ENCODE results near the gene WDFY4.

The WDFY4 gene

GRCh38 chr10:48792121-48792520 is 107.4 kb downstream of the WDFY4 start:
- DNase-seq (ENCODE audit: low spot score in 2 of 2), result no peak
- H3K4me3 ChIP-seq, result no peak overlapping the region
- H3K9me3 ChIP-seq, result no peaks in the 10 kb centered on the region
- no peaks in the 10 kb centered on the region for H3K36me3 ChIP-seq (replicated peaks)
- no peaks in the 10 kb centered on the region for H3K4me1 ChIP-seq
- no peaks in the 10 kb centered on the region for H3K27me3 ChIP-seq (ENCODE audit: low read depth)
- in situ Hi-C loops (cut with MboI; ENCODE audit: low sequenced_read_pairs), result no loop called here

GRCh38 chr10:48792687-48793096 is 108.0 kb downstream of the WDFY4 start:
- no peak for DNase-seq (ENCODE audit: low spot score in 2 of 2)
- H3K27me3 ChIP-seq (ENCODE audit: low read depth), result no peaks in the 10 kb centered on the region
- no peak overlapping the region for H3K4me3 ChIP-seq
- in situ Hi-C loops (cut with MboI; ENCODE audit: low sequenced_read_pairs), result no loop called here
- H3K4me1 ChIP-seq, result no peaks in the 10 kb centered on the region
- H3K9me3 ChIP-seq, result no peaks in the 10 kb centered on the region
- no peaks in the 10 kb centered on the region for H3K36me3 ChIP-seq (replicated peaks)

GRCh38 chr10:48794074-48794473 is 109.4 kb downstream of the WDFY4 start:
- DNase-seq (ENCODE audit: low spot score in 2 of 2), result no peak
- Histone ChIP-seq H3K27me3 (ENCODE audit: low read depth) (no peaks in the 10 kb centered on the region), H3K9me3 (no peaks in the 10 kb centered on the region), H3K36me3 (replicated peaks) (no peaks in the 10 kb centered on the region), H3K4me3 (no peak overlapping the region), H3K4me1 (no peaks in the 10 kb centered on the region)
- in situ Hi-C loops (cut with MboI; ENCODE audit: low sequenced_read_pairs), result no loop called here

- in situ Hi-C loops (cut with MboI; ENCODE audit: low sequenced_read_pairs), result no loop called here
- H3K4me3 ChIP-seq, result no peak overlapping the region
- no peaks in the 10 kb centered on the region for H3K27me3 ChIP-seq (ENCODE audit: low read depth)
- H3K9me3 ChIP-seq, result no peaks in the 10 kb centered on the region
- no peaks in the 10 kb centered on the region for H3K4me1 ChIP-seq
- DNase-seq (ENCODE audit: low spot score in 2 of 2), result no peak
- H3K36me3 ChIP-seq (replicated peaks), result no peaks in the 10 kb centered on the region
Observed at GRCh38 chr10:48796713-48797245, 112.1 kb downstream of the WDFY4 start.

GRCh38 chr10:48797830-48798229 is 113.2 kb downstream of the WDFY4 start:
- Histone ChIP-seq H3K27me3 (ENCODE audit: low read depth) (no peaks in the 10 kb centered on the region), H3K4me3 (no peak overlapping the region), H3K9me3 (no peaks in the 10 kb centered on the region), H3K4me1 (no peaks in the 10 kb centered on the region), H3K36me3 (replicated peaks) (no peaks in the 10 kb centered on the region)
- in situ Hi-C loops (cut with MboI; ENCODE audit: low sequenced_read_pairs), result no loop called here
- DNase-seq (ENCODE audit: low spot score in 2 of 2), result no peak

GRCh38 chr10:48798481-48799254 is 114.0 kb downstream of the WDFY4 start:
- H3K27me3 ChIP-seq (ENCODE audit: low read depth), result no peaks in the 10 kb centered on the region
- no peaks in the 10 kb centered on the region for H3K36me3 ChIP-seq (replicated peaks)
- H3K4me1 ChIP-seq, result no peaks in the 10 kb centered on the region
- no peak overlapping the region for H3K4me3 ChIP-seq
- in situ Hi-C loops (cut with MboI; ENCODE audit: low sequenced_read_pairs), result no loop called here
- DNase-seq (ENCODE audit: low spot score in 2 of 2), result no peak
- no peaks in the 10 kb centered on the region for H3K9me3 ChIP-seq

GRCh38 chr10:48799341-48800006 is 114.8 kb downstream of the WDFY4 start:
- H3K36me3 ChIP-seq (replicated peaks), result no peaks in the 10 kb centered on the region
- in situ Hi-C loops (cut with MboI; ENCODE audit: low sequenced_read_pairs), result no loop called here
- no peaks in the 10 kb centered on the region for H3K4me1 ChIP-seq
- no peaks in the 10 kb centered on the region for H3K9me3 ChIP-seq
- no peak for DNase-seq (ENCODE audit: low spot score in 2 of 2)
- H3K4me3 ChIP-seq, result no peak overlapping the region
- no peaks in the 10 kb centered on the region for H3K27me3 ChIP-seq (ENCODE audit: low read depth)

GRCh38 chr10:48800007-48800675 is 115.5 kb downstream of the WDFY4 start:
- Histone ChIP-seq H3K36me3 (replicated peaks) (no peaks in the 10 kb centered on the region), H3K9me3 (no peaks in the 10 kb centered on the region), H3K4me1 (no peaks in the 10 kb centered on the region), H3K27me3 (ENCODE audit: low read depth) (no peaks in the 10 kb centered on the region), H3K4me3 (no peak overlapping the region)
- in situ Hi-C loops (cut with MboI; ENCODE audit: low sequenced_read_pairs), result no loop called here
- DNase-seq (ENCODE audit: low spot score in 2 of 2), result no peak

- Histone ChIP-seq H3K9me3 (no peaks in the 10 kb centered on the region), H3K36me3 (replicated peaks) (no peaks in the 10 kb centered on the region), H3K27me3 (ENCODE audit: low read depth) (no peaks in the 10 kb centered on the region), H3K4me1 (no peaks in the 10 kb centered on the region), H3K4me3 (no peak overlapping the region)
- no peak for DNase-seq (ENCODE audit: low spot score in 2 of 2)
- in situ Hi-C loops (cut with MboI; ENCODE audit: low sequenced_read_pairs), result no loop called here
Observed at GRCh38 chr10:48801001-48801421, 116.3 kb downstream of the WDFY4 start.

- H3K4me1 ChIP-seq, result no peaks in the 10 kb centered on the region
- no peak for DNase-seq (ENCODE audit: low spot score in 2 of 2)
- in situ Hi-C loops (cut with MboI; ENCODE audit: low sequenced_read_pairs), result no loop called here
Observed at GRCh38 chr10:48802611-48803071, 118.0 kb downstream of the WDFY4 start.

GRCh38 chr10:48803801-48804584 is 119.3 kb downstream of the WDFY4 start:
- in situ Hi-C loops (cut with MboI; ENCODE audit: low sequenced_read_pairs), result no loop called here
- Histone ChIP-seq H3K9me3 (no peaks in the 10 kb centered on the region), H3K4me1 (no peaks in the 10 kb centered on the region), H3K36me3 (replicated peaks) (no peaks in the 10 kb centered on the region), H3K27me3 (ENCODE audit: low read depth) (no peaks in the 10 kb centered on the region), H3K4me3 (no peak overlapping the region)
- no peak for DNase-seq (ENCODE audit: low spot score in 2 of 2)

More at GRCh38 chr10:48802611-48803071, 118.0 kb downstream of the WDFY4 start:
- no peaks in the 10 kb centered on the region for H3K36me3 ChIP-seq (replicated peaks)
- H3K27me3 ChIP-seq (ENCODE audit: low read depth), result no peaks in the 10 kb centered on the region
- H3K9me3 ChIP-seq, result no peaks in the 10 kb centered on the region
- H3K4me3 ChIP-seq, result no peak overlapping the region

- Histone ChIP-seq H3K36me3 (replicated peaks) (no peaks in the 10 kb centered on the region), H3K9me3 (no peaks in the 10 kb centered on the region), H3K4me3 (no peak overlapping the region), H3K4me1 (no peaks in the 10 kb centered on the region), H3K27me3 (ENCODE audit: low read depth) (no peaks in the 10 kb centered on the region)
- in situ Hi-C loops (cut with MboI; ENCODE audit: low sequenced_read_pairs), result no loop called here
- no peak for DNase-seq (ENCODE audit: low spot score in 2 of 2)
Observed at GRCh38 chr10:48804740-48805182, 120.1 kb downstream of the WDFY4 start.

- no peaks in the 10 kb centered on the region for H3K36me3 ChIP-seq (replicated peaks)
- H3K27me3 ChIP-seq (ENCODE audit: low read depth), result no peaks in the 10 kb centered on the region
- in situ Hi-C loops (cut with MboI; ENCODE audit: low sequenced_read_pairs), result no loop called here
- no peak overlapping the region for H3K4me3 ChIP-seq
- H3K4me1 ChIP-seq, result no peaks in the 10 kb centered on the region
- no peak for DNase-seq (ENCODE audit: low spot score in 2 of 2)
- H3K9me3 ChIP-seq, result no peaks in the 10 kb centered on the region
Observed at GRCh38 chr10:48805411-48805810, 120.7 kb downstream of the WDFY4 start.

Measured in HAP-1 (cell line).